ENCODE data around the gene SCYGR8.

DNA sequence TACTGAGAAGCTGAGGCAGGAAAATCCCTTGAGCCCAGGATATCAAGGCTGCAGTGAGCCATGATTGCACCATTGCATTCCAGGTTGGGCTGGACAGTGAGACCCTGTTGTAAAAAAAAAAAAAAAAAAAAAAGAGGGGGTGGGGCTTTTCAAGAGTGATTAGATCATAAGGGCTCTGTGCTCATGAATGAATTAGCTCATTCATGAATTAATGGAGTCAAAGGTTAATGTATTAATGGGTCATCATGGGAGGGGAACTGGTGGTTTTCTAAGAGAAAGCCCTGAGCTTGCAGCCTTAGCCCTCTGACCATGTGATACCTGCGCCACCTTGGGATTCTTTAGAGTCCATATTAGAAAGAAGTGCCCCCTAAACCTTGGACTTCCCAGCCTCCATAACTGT is 32.4 kb upstream of the SCYGR8 start:
- TF ChIP-seq, protein P1, sequence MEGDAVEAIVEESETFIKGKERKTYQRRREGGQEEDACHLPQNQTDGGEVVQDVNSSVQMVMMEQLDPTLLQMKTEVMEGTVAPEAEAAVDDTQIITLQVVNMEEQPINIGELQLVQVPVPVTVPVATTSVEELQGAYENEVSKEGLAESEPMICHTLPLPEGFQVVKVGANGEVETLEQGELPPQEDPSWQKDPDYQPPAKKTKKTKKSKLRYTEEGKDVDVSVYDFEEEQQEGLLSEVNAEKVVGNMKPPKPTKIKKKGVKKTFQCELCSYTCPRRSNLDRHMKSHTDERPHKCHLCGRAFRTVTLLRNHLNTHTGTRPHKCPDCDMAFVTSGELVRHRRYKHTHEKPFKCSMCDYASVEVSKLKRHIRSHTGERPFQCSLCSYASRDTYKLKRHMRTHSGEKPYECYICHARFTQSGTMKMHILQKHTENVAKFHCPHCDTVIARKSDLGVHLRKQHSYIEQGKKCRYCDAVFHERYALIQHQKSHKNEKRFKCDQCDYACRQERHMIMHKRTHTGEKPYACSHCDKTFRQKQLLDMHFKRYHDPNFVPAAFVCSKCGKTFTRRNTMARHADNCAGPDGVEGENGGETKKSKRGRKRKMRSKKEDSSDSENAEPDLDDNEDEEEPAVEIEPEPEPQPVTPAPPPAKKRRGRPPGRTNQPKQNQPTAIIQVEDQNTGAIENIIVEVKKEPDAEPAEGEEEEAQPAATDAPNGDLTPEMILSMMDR (IDR thresholded peaks at IDR 0.05) = no peak
- TF ChIP-seq POLR2A (IDR thresholded peaks at IDR 0.05) (no peak), EP300 (IDR thresholded peaks at IDR 0.05) (no peak), POLR2AphosphoS5 (IDR thresholded peaks at IDR 0.05) (no peak)

Data from sigmoid colon (tissue), 4 donors.